HepG2 (cell line): Measurements from ENCODE around the gene CEP131. TPM values are rescaled to one million over a fixed set of nuclear protein-coding genes. Genes with fewer than 3 reads are reported as not detected.

Experiments used
- ATAC-seq: fragments of 200-7000 bp; cut with Tn5 transposase; 3 replicates; pipeline ENCODE4 v1.9.1; 2020; ENCODE audit warnings: mild to moderate bottlenecking, moderate library complexity
- BruUV-seq: library from RNA; stranded (reverse); fragments of 400-500 nt; replicated peaks from 2 replicates; lab custom pipeline; 2021; lab: Mats Ljungman, UMichigan
- CTCF ChIA-PET: fragments of 300-600 bp; formaldehyde crosslinking; extraction: SDS; loops from one replicate; lab custom pipeline; 2021; ENCODE audit warnings: low total read pairs, inconsistent platforms, low intra/inter-chr PET ratio; lab: Yijun Ruan, JAX
- POLR2A ChIA-PET: fragments of 350-600 bp; sonication (Branson Sonifier 250); formaldehyde crosslinking; loops from one replicate; lab custom pipeline; 2020; ENCODE audit warnings: antibody characterized with exemption, inconsistent platforms; lab: Yijun Ruan, JAX
- DNase-seq: peaks from one replicate; pipeline ENCODE4 v3.0.0-alpha.2; 2015; ENCODE audit warnings: low spot score
- FAIRE-seq: peaks from 3 replicates; lab custom pipeline; 2011; peaks lifted over from hg19 to GRCh38; lab: Jason Lieb, UNC
- H2AFZ ChIP-seq: one replicate; pipeline ENCODE4 v1.6.1; 2011; ENCODE audit warnings: low read length, inconsistent platforms
- H3K27ac ChIP-seq: fragments of 300-600 bp; 3 replicates; pipeline ENCODE4 v1.8.0; 2011; ENCODE audit warnings: mixed run types, mild to moderate bottlenecking, mixed read lengths, low read length, inconsistent platforms; ENCODE audit not compliant: insufficient read depth; ENCODE audit errors: extremely low read length
- H3K27me3 ChIP-seq, 2 experiments: fragments of 200-600 bp in 1 of 2; 2 replicates in 1 of 2; 3 replicates in 1 of 2; pipeline versions ENCODE4 v1.6.0 to v1.8.0; 2011; ENCODE audit warnings: low read length in 2 of 2, mild to moderate bottlenecking in 2 of 2, moderate library complexity in 2 of 2, inconsistent platforms in 1 of 2; ENCODE audit not compliant: insufficient read depth in 2 of 2, control insufficient read depth in 1 of 2
- H3K36me3 ChIP-seq, 2 experiments: fragments of 200-600 bp in 1 of 2; replicated peaks in 1 of 2; 2 replicates in 1 of 2; 3 replicates in 1 of 2; pipeline versions ENCODE4 v1.5.1 to v1.8.0; 2011; ENCODE audit warnings: low read length in 2 of 2, inconsistent platforms in 1 of 2; ENCODE audit not compliant: insufficient read depth in 2 of 2, control insufficient read depth in 1 of 2
- H3K4me1 ChIP-seq: 2 replicates; pipeline ENCODE4 v1.5.1; 2012; ENCODE audit warnings: low read length, inconsistent platforms; ENCODE audit not compliant: insufficient read depth
- H3K4me2 ChIP-seq: 2 replicates; pipeline ENCODE4 v1.6.0; 2011; ENCODE audit warnings: low read depth, low read length, inconsistent platforms
- H3K4me3 ChIP-seq, 3 experiments: fragments of 200-600 bp in 1 of 3; sonication (generic), shearing (Covaris generic) in 1 of 3; replicated peaks in 1 of 3; 2 replicates each; pipeline ENCODE4 v1.5.1; 2011 to 2016; ENCODE audit warnings: low read length in 3 of 3, inconsistent platforms in 2 of 3, low read depth in 2 of 3, mild to moderate bottlenecking in 2 of 3, control low read depth in 1 of 3, mixed read lengths in 1 of 3; ENCODE audit not compliant: insufficient read depth in 1 of 3
- H3K79me2 ChIP-seq: one replicate; pipeline ENCODE4 v1.6.1; 2011; ENCODE audit warnings: low read length, inconsistent platforms; ENCODE audit not compliant: insufficient read depth
- H3K9ac ChIP-seq: 2 replicates; pipeline ENCODE4 v1.6.0; 2011; ENCODE audit warnings: mild to moderate bottlenecking, low read depth, low read length, inconsistent platforms; ENCODE audit not compliant: insufficient read depth
- H3K9me3 ChIP-seq: 2 replicates; pipeline ENCODE4 v1.5.1; 2012; ENCODE audit warnings: mild to moderate bottlenecking, low read length
- H4K20me1 ChIP-seq: 2 replicates; pipeline ENCODE4 v1.6.0; 2011; ENCODE audit warnings: inconsistent platforms, mild to moderate bottlenecking, low read length, moderate library complexity; ENCODE audit not compliant: insufficient read depth
- ELF3 ChIP-seq: IDR thresholded peaks from 2 replicates; pipeline ENCODE4 v1.6.1; 2016; ENCODE audit warnings: missing genetic modification reagents, missing compliant biosample characterization
- KMT2A ChIP-seq: sonication (generic); formaldehyde crosslinking; IDR thresholded peaks from 2 replicates; pipeline ENCODE4 v1.4.0; 2020; ENCODE audit warnings: missing genetic modification reagents
- NKX3-1 ChIP-seq: sonication (generic); formaldehyde crosslinking; IDR thresholded peaks from 2 replicates; pipeline ENCODE4 v1.5.0; 2020; ENCODE audit warnings: missing genetic modification reagents
- SIX4 ChIP-seq: sonication (generic); formaldehyde crosslinking; IDR thresholded peaks from 2 replicates; pipeline ENCODE4 v1.4.0; 2020; ENCODE audit warnings: missing genetic modification reagents
- STAT5B ChIP-seq: sonication (generic); formaldehyde crosslinking; IDR thresholded peaks from 2 replicates; pipeline ENCODE4 v1.4.0; 2020; ENCODE audit warnings: missing genetic modification reagents
- TIGD3 ChIP-seq: sonication (generic); formaldehyde crosslinking; IDR thresholded peaks from 2 replicates; pipeline ENCODE4 v1.5.1; 2020; ENCODE audit warnings: mild to moderate bottlenecking, missing genetic modification reagents, borderline replicate concordance
- XBP1 ChIP-seq: sonication (generic); formaldehyde crosslinking; IDR thresholded peaks from 2 replicates; pipeline ENCODE4 v1.5.0; 2020; ENCODE audit warnings: missing genetic modification reagents
- ZBTB10 ChIP-seq: sonication (generic); formaldehyde crosslinking; IDR thresholded peaks from 2 replicates; pipeline ENCODE4 v1.4.0; 2020; ENCODE audit warnings: missing genetic modification reagents, borderline replicate concordance
- ZBTB3 ChIP-seq: sonication (generic); formaldehyde crosslinking; IDR thresholded peaks from 2 replicates; pipeline ENCODE4 v1.4.0; 2020; ENCODE audit warnings: low read depth, mild to moderate bottlenecking, moderate library complexity, missing genetic modification reagents, borderline replicate concordance
- ZIK1 ChIP-seq: sonication (generic); formaldehyde crosslinking; IDR thresholded peaks from 2 replicates; pipeline ENCODE4 v1.5.0; 2020; ENCODE audit warnings: mild to moderate bottlenecking, low read depth, missing genetic modification reagents, borderline replicate concordance
- ZNF282 ChIP-seq: fragments of 450-650 bp; IDR thresholded peaks from 2 replicates; pipeline ENCODE4 v1.6.1; 2018; ENCODE audit not compliant: partially characterized antibody
- ZNF512B ChIP-seq: sonication (generic); formaldehyde crosslinking; IDR thresholded peaks from 2 replicates; pipeline ENCODE4 v1.5.1; 2020; ENCODE audit warnings: missing genetic modification reagents, mild to moderate bottlenecking, borderline replicate concordance
- ZNF570 ChIP-seq: sonication (generic); formaldehyde crosslinking; IDR thresholded peaks from 2 replicates; pipeline ENCODE4 v1.4.0; 2020; ENCODE audit warnings: mild to moderate bottlenecking, missing genetic modification reagents, borderline replicate concordance
- ZSCAN12 ChIP-seq: sonication (generic); formaldehyde crosslinking; IDR thresholded peaks from 2 replicates; pipeline ENCODE4 v1.9.0; 2021; ENCODE audit warnings: mild to moderate bottlenecking, missing genetic modification reagents
- whole genome bisulfite sequencing: methylation state at CpG from one replicate; pipeline ENCODE4 v1.1.6; 2017; ENCODE audit warnings: low lambda C conversion rate; 5-methylcytosine and 5-hydroxymethylcytosine counted together
- in situ Hi-C: cut with HindIII; loops from 2 replicates; pipeline ENCODE4 v1.10.0; 2017; ENCODE audit warnings: low pct_unique_long_range_greater_than_20kb; ENCODE audit not compliant: extremely low pct_ligation_motif_present
- intact Hi-C: fragments of 100-400 bp; cut with micrococcal nuclease; formaldehyde crosslinking; loops from one replicate; pipeline ENCODE4 v1.10.0; 2022; ENCODE audit not compliant: unreplicated experiment
- polyA plus RNA-seq, 8 experiments: library from polyadenylated mRNA; depleted of rRNA in 3 of 8; stranded (reverse) in 7 of 8; unstranded in 1 of 8; fragments of >200 nt; fragmentation: Illumina TruSeq in 4 of 8; extraction: Trizol in 4 of 8; gene quantifications; 2 replicates each; pipeline versions ENCODE4 v1.2.1 to v1.2.3, GENCODE V29; 2011 to 2016; ENCODE audit warnings: low read depth in 4 of 8, missing spikeins in 1 of 8, mixed read lengths in 1 of 8; ENCODE audit not compliant: insufficient read depth in 1 of 8
- total RNA-seq, 5 experiments: library from RNA; depleted of rRNA; stranded (reverse); fragments of >200 nt; fragmentation: Illumina TruSeq; extraction: Trizol; gene quantifications; 2 replicates each; pipeline ENCODE4 v1.2.3, GENCODE V29; 2016; ENCODE audit warnings: low read depth in 1 of 5
- TF ChIP-seq, protein P1 (sequence below): sonication (generic); formaldehyde crosslinking; IDR thresholded peaks from 2 replicates; pipeline ENCODE4 v1.4.0; 2020; ENCODE audit warnings: low read depth, missing genetic modification reagents

Gene CEP131
- total and polyA plus RNA-seq, 2 of the 13 experiments (the other 11 are each of a cell fraction or from before 2014, with no cell fraction given) = 5.0 to 16.8 TPM

- DNase-seq (no peak), ATAC-seq (no peak), FAIRE-seq (no peak)
- no peaks in the 10 kb centered on the region for H3K9me3 ChIP-seq
- ChIA-PET CTCF (no interaction called here), POLR2A (no interaction called here)
- 92% methylated on average over 10 of the region's 10 CpGs for WGBS
- no peaks in the 10 kb centered on the region for H3K4me1 ChIP-seq
- H2AFZ ChIP-seq = no peak overlapping the region
- peaks cover 12 to 31% of the 10 kb centered on the region in 2 experiments for H3K36me3 ChIP-seq
- H3K4me2 ChIP-seq = no peak overlapping the region
- H3K79me2 ChIP-seq = no peaks in the 10 kb centered on the region
- no peak overlapping the region for H3K4me3 ChIP-seq
- intact Hi-C loops = no loop called here
- H3K9ac ChIP-seq = no peak overlapping the region
- in situ Hi-C loops = no loop called here
- H3K27me3 ChIP-seq = no peaks in the 10 kb centered on the region
- no TSS peak for BruUV-seq
- H4K20me1 ChIP-seq = no peaks in the 10 kb centered on the region
- H3K27ac ChIP-seq = no peak overlapping the region
- TF ChIP-seq TIGD3 (no peak), SIX4 (no peak), ZBTB3 (CRISPR knock-in tag) (no peak), ZSCAN12 (no peak), XBP1 (CRISPR knock-in tag) (no peak), KMT2A (CRISPR knock-in tag) (no peak), ZBTB10 (CRISPR knock-in tag) (no peak), ZNF282 (no peak), ELF3 (CRISPR knock-in tag) (no peak), STAT5B (CRISPR knock-in tag) (no peak), ZNF512B (CRISPR knock-in tag) (no peak), ZNF570 (CRISPR knock-in tag) (no peak), ZIK1 (CRISPR knock-in tag) (no peak), NKX3-1 (no peak)
- TF ChIP-seq, protein P1, sequence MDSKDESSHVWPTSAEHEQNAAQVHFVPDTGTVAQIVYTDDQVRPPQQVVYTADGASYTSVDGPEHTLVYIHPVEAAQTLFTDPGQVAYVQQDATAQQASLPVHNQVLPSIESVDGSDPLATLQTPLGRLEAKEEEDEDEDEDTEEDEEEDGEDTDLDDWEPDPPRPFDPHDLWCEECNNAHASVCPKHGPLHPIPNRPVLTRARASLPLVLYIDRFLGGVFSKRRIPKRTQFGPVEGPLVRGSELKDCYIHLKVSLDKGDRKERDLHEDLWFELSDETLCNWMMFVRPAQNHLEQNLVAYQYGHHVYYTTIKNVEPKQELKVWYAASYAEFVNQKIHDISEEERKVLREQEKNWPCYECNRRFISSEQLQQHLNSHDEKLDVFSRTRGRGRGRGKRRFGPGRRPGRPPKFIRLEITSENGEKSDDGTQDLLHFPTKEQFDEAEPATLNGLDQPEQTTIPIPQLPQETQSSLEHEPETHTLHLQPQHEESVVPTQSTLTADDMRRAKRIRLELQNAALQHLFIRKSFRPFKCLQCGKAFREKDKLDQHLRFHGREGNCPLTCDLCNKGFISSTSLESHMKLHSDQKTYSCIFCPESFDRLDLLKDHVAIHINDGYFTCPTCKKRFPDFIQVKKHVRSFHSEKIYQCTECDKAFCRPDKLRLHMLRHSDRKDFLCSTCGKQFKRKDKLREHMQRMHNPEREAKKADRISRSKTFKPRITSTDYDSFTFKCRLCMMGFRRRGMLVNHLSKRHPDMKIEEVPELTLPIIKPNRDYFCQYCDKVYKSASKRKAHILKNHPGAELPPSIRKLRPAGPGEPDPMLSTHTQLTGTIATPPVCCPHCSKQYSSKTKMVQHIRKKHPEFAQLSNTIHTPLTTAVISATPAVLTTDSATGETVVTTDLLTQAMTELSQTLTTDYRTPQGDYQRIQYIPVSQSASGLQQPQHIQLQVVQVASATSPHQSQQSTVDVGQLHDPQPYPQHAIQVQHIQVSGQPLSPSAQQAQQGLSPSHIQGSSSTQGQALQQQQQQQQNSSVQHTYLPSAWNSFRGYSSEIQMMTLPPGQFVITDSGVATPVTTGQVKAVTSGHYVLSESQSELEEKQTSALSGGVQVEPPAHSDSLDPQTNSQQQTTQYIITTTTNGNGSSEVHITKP (CRISPR knock-in tag) = no peak
These were observed 12.3 kb downstream of the CEP131 start for GRCh38 chr17:81210466-81210865.
